ENCODE data around the gene PMPCA.

GRCh38 chr9:136389396-136389795, 21.1 kb upstream of the PMPCA start:
- TF ChIP-seq SUZ12 (IDR thresholded peaks at IDR 0.05) (no peak), HDGF (IDR thresholded peaks at IDR 0.05; ENCODE audit: borderline replicate concordance) (no peak), SP1 (IDR thresholded peaks at IDR 0.05) (no peak), BHLHE40 (IDR thresholded peaks at IDR 0.05; ENCODE audit: borderline replicate concordance) (no peak), PKNOX1 (IDR thresholded peaks at IDR 0.05) (no peak)

Data from HEK293T (cell line).